HCT116 (cell line): Measurements from ENCODE around the gene OR8D4. TPM values are rescaled to one million over a fixed set of nuclear protein-coding genes. Genes with fewer than 3 reads are reported as not detected.

Experiments used
- ATAC-seq: fragments of 200-7000 bp; cut with Tn5 transposase; 2 replicates; pipeline ENCODE4 v1.9.1; 2020; ENCODE audit warnings: mild to moderate bottlenecking, moderate library complexity
- BruUV-seq: library from RNA; stranded (reverse); fragments of 400-500 nt; replicated peaks from 2 replicates; lab custom pipeline; 2021; lab: Mats Ljungman, UMichigan
- CTCF ChIA-PET: fragments of 300-600 bp; sonication (Branson Sonifier 250); formaldehyde crosslinking; loops from one replicate; lab custom pipeline; 2021; ENCODE audit warnings: antibody characterized with exemption; lab: Charles Lee
- POLR2A ChIA-PET: fragments of 300-600, 350-600 bp; sonication (Branson Sonifier 250); formaldehyde crosslinking; loops from one replicate; lab custom pipeline; 2021; ENCODE audit warnings: antibody characterized with exemption; lab: Charles Lee
- RAD21 ChIA-PET, 2 experiments: fragments of 300-600 bp; sonication (Branson Sonifier 250); formaldehyde crosslinking; loops; one replicate each; lab custom pipeline; 2023; ENCODE audit warnings: low total read pairs in 2 of 2; ENCODE audit not compliant: uncharacterized antibody in 2 of 2, unreplicated experiment in 2 of 2, low non-redundant PET in 1 of 2; lab: Charles Lee
- DNase-seq: peaks from one replicate; pipeline ENCODE4 v3.0.0-alpha.2; 2010; ENCODE audit warnings: low read depth, low spot score
- H2AFZ ChIP-seq: fragments of 200-600 bp; shearing (Covaris generic), sonication (generic); 2 replicates; pipeline ENCODE4 v1.6.1; 2017; ENCODE audit warnings: low read depth, mixed run types, mixed read lengths, antibody characterized with exemption, low read length; ENCODE audit not compliant: poor library complexity, severe bottlenecking
- H3K27ac ChIP-seq: 2 replicates; pipeline ENCODE4 v1.5.1; 2012; ENCODE audit warnings: low read depth, low read length
- H3K27me3 ChIP-seq: fragments of 200-600 bp; sonication (generic); 2 replicates; pipeline ENCODE4 v1.6.1; 2016; ENCODE audit warnings: mixed run types, low read length, mixed read lengths; ENCODE audit not compliant: insufficient read depth
- H3K36me3 ChIP-seq, 2 experiments: fragments of 200-500 bp in 1 of 2; fragments of 200-600 bp in 1 of 2; sonication (Bioruptor generic) in 1 of 2; sonication (generic) in 1 of 2; 2 replicates each; pipeline versions ENCODE4 v1.5.1 to v1.6.1; 2014 to 2016; ENCODE audit warnings: low read length in 2 of 2, inconsistent platforms in 1 of 2, mixed read lengths in 1 of 2, mixed run types in 1 of 2; ENCODE audit not compliant: insufficient read depth in 2 of 2, control insufficient read depth in 1 of 2
- H3K4me1 ChIP-seq, 2 experiments: fragments of 200-600 bp in 1 of 2; sonication (generic) in 1 of 2; 2 replicates each; pipeline versions ENCODE4 v1.5.1 to v1.6.1; 2012 to 2017; ENCODE audit warnings: low read length in 2 of 2, inconsistent platforms in 1 of 2, mild to moderate bottlenecking in 1 of 2, mixed read lengths in 1 of 2, mixed run types in 1 of 2, moderate library complexity in 1 of 2; ENCODE audit not compliant: insufficient read depth in 2 of 2, control insufficient read depth in 1 of 2
- H3K4me2 ChIP-seq: fragments of 200-600 bp; sonication (generic); 2 replicates; pipeline ENCODE4 v1.6.1; 2017; ENCODE audit warnings: mixed run types, low read length, mixed read lengths
- H3K4me3 ChIP-seq, 2 experiments: fragments of 200-600 bp in 1 of 2; sonication (generic) in 1 of 2; replicated peaks in 1 of 2; 2 replicates each; pipeline ENCODE4 v1.5.1; 2011 to 2016; ENCODE audit warnings: low read length in 2 of 2, control low read depth in 1 of 2, low read depth in 1 of 2, mild to moderate bottlenecking in 1 of 2, mixed read lengths in 1 of 2, mixed run types in 1 of 2
- H3K79me2 ChIP-seq: fragments of 200-600 bp; sonication (generic); 2 replicates; pipeline ENCODE4 v1.6.1; 2017; ENCODE audit warnings: mild to moderate bottlenecking, mixed run types, low read length, moderate library complexity, mixed read lengths; ENCODE audit not compliant: insufficient read depth
- H3K9ac ChIP-seq: fragments of 200-600 bp; sonication (generic); 2 replicates; pipeline ENCODE4 v1.6.1; 2016; ENCODE audit warnings: low read length, mixed read lengths
- H3K9me2 ChIP-seq: fragments of 200-600 bp; sonication (generic), shearing (Covaris generic); 2 replicates; pipeline ENCODE4 v1.6.1; 2017; ENCODE audit warnings: mixed run types, mild to moderate bottlenecking, moderate library complexity; ENCODE audit not compliant: insufficient read depth
- H3K9me3 ChIP-seq, 2 experiments: fragments of 200-500 bp in 1 of 2; fragments of 200-600 bp in 1 of 2; sonication (Bioruptor generic) in 1 of 2; sonication (generic) in 1 of 2; 2 replicates each; pipeline ENCODE4 v1.6.1; 2014 to 2017; ENCODE audit warnings: low read length in 2 of 2, mixed read lengths in 2 of 2, inconsistent platforms in 1 of 2, low read depth in 1 of 2, mild to moderate bottlenecking in 1 of 2, mixed run types in 1 of 2, moderate library complexity in 1 of 2; ENCODE audit not compliant: control insufficient read depth in 1 of 2, insufficient read depth in 1 of 2
- H4K20me1 ChIP-seq: fragments of 200-600 bp; sonication (generic), shearing (Covaris generic); 2 replicates; pipeline ENCODE4 v1.6.1; 2017; ENCODE audit warnings: mixed run types, mild to moderate bottlenecking, moderate library complexity; ENCODE audit not compliant: insufficient read depth
- CEBPB ChIP-seq: IDR thresholded peaks from 2 replicates; pipeline ENCODE4 v1.6.1; 2012; ENCODE audit warnings: low read depth
- EGR1 ChIP-seq: IDR thresholded peaks from 2 replicates; pipeline ENCODE4 v1.6.1; 2012; ENCODE audit warnings: low read depth
- EZH2 ChIP-seq: fragments of 200-600 bp; sonication (generic); IDR thresholded peaks from 2 replicates; pipeline ENCODE4 v1.6.1; 2017; ENCODE audit warnings: antibody characterized with exemption, mixed run types
- EZH2phosphoT487 ChIP-seq: fragments of 200-600 bp; IDR thresholded peaks from 2 replicates; pipeline ENCODE4 v1.6.1; 2018; ENCODE audit warnings: antibody characterized with exemption, borderline replicate concordance
- FOSL1 ChIP-seq: IDR thresholded peaks from 2 replicates; pipeline ENCODE4 v1.6.1; 2012; ENCODE audit warnings: low read depth
- JUND ChIP-seq: IDR thresholded peaks from 2 replicates; pipeline ENCODE4 v1.6.1; 2012
- POLR2A ChIP-seq: IDR thresholded peaks from 2 replicates; pipeline ENCODE4 v1.7.0; 2011; ENCODE audit warnings: borderline replicate concordance; ENCODE audit not compliant: insufficient read depth, insufficient read length; ENCODE audit errors: extremely low read depth
- RAD21 ChIP-seq: IDR thresholded peaks from 2 replicates; pipeline ENCODE4 v1.6.1; 2012; ENCODE audit warnings: low read depth, mild to moderate bottlenecking
- SIN3A ChIP-seq: IDR thresholded peaks from 2 replicates; pipeline ENCODE4 v1.6.1; 2012; ENCODE audit warnings: low read depth
- SP1 ChIP-seq: IDR thresholded peaks from 2 replicates; pipeline ENCODE4 v1.6.1; 2012; ENCODE audit warnings: low read depth
- TCF7L2 ChIP-seq: IDR thresholded peaks from 2 replicates; pipeline ENCODE4 v1.7.0; 2011; ENCODE audit warnings: borderline replicate concordance, inconsistent platforms; ENCODE audit not compliant: insufficient read depth, insufficient read length; ENCODE audit errors: extremely low read depth
- YY1 ChIP-seq: IDR thresholded peaks from 2 replicates; pipeline ENCODE4 v1.6.1; 2011; ENCODE audit warnings: low read length, low read depth, moderate library complexity, mild to moderate bottlenecking; ENCODE audit not compliant: insufficient replicate concordance; ENCODE audit errors: extremely low read depth
- ZFX ChIP-seq: fragments of 450-650 bp; IDR thresholded peaks from 2 replicates; pipeline ENCODE4 v1.6.1; 2017
- ZNF274 ChIP-seq: fragments of 200-500 bp; sonication (Bioruptor generic); IDR thresholded peaks from 2 replicates; pipeline ENCODE4 v1.6.1; 2014; ENCODE audit warnings: mild to moderate bottlenecking, low read depth, low read length, inconsistent platforms
- intact Hi-C: fragments of 100-400 bp; cut with micrococcal nuclease; formaldehyde crosslinking; loops from 2 replicates; pipeline ENCODE4 v1.10.0; 2022
- total RNA-seq: library from RNA; stranded (reverse); gene quantifications from one replicate; pipeline ENCODE4 v1.2.1, GENCODE V29; 2021; ENCODE audit not compliant: unreplicated experiment
- TF ChIP-seq, protein P1 (sequence below): IDR thresholded peaks from 2 replicates; pipeline ENCODE4 v1.6.1; 2012; ENCODE audit warnings: low read depth
- TF ChIP-seq, protein P2 (sequence below): IDR thresholded peaks from 2 replicates; pipeline ENCODE4 v1.6.1; 2012
- TF ChIP-seq, protein P3 (sequence below): IDR thresholded peaks from 2 replicates; pipeline ENCODE4 v1.6.1; 2011; ENCODE audit warnings: mild to moderate bottlenecking, low read length, moderate library complexity; ENCODE audit not compliant: insufficient replicate concordance; ENCODE audit errors: extremely low read depth

OR8D4 gene
- total RNA-seq, 1 experiment from 2014 or later, result not detected

DNA sequence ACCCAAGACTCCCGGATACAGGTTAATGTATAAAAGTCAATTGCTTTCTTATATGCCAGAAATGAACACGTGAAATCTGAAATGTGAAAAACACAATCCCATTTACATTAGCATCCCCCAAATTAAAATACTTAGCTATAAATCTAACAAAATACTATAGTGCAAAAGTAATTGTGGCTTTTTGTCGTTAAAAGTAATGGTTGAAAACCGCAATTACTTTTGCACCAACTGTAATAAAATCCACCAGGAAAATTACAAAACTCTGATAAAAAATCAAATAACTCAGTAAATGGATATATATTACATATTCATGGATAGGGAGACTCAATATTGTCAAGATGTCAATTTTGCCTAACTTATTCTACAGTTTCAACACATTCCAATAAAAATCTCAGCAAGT is 21.1 kb upstream of the OR8D4 start:
- TF ChIP-seq SIN3A (no peak), EZH2 (no peak), POLR2A (no peak), ZNF274 (no peak), ZFX (no peak), FOSL1 (no peak), EGR1 (no peak), JUND (no peak), YY1 (no peak), RAD21 (no peak), TCF7L2 (no peak), CEBPB (no peak), SP1 (no peak), EZH2phosphoT487 (no peak)
- TF ChIP-seq, protein P1, sequence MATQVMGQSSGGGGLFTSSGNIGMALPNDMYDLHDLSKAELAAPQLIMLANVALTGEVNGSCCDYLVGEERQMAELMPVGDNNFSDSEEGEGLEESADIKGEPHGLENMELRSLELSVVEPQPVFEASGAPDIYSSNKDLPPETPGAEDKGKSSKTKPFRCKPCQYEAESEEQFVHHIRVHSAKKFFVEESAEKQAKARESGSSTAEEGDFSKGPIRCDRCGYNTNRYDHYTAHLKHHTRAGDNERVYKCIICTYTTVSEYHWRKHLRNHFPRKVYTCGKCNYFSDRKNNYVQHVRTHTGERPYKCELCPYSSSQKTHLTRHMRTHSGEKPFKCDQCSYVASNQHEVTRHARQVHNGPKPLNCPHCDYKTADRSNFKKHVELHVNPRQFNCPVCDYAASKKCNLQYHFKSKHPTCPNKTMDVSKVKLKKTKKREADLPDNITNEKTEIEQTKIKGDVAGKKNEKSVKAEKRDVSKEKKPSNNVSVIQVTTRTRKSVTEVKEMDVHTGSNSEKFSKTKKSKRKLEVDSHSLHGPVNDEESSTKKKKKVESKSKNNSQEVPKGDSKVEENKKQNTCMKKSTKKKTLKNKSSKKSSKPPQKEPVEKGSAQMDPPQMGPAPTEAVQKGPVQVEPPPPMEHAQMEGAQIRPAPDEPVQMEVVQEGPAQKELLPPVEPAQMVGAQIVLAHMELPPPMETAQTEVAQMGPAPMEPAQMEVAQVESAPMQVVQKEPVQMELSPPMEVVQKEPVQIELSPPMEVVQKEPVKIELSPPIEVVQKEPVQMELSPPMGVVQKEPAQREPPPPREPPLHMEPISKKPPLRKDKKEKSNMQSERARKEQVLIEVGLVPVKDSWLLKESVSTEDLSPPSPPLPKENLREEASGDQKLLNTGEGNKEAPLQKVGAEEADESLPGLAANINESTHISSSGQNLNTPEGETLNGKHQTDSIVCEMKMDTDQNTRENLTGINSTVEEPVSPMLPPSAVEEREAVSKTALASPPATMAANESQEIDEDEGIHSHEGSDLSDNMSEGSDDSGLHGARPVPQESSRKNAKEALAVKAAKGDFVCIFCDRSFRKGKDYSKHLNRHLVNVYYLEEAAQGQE, result no peak
- TF ChIP-seq, protein P2, sequence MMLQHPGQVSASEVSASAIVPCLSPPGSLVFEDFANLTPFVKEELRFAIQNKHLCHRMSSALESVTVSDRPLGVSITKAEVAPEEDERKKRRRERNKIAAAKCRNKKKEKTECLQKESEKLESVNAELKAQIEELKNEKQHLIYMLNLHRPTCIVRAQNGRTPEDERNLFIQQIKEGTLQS, result no peak
- TF ChIP-seq, protein P3, sequence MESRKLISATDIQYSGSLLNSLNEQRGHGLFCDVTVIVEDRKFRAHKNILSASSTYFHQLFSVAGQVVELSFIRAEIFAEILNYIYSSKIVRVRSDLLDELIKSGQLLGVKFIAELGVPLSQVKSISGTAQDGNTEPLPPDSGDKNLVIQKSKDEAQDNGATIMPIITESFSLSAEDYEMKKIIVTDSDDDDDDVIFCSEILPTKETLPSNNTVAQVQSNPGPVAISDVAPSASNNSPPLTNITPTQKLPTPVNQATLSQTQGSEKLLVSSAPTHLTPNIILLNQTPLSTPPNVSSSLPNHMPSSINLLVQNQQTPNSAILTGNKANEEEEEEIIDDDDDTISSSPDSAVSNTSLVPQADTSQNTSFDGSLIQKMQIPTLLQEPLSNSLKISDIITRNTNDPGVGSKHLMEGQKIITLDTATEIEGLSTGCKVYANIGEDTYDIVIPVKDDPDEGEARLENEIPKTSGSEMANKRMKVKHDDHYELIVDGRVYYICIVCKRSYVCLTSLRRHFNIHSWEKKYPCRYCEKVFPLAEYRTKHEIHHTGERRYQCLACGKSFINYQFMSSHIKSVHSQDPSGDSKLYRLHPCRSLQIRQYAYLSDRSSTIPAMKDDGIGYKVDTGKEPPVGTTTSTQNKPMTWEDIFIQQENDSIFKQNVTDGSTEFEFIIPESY, result no peak
- no peaks in the 10 kb centered on the region for H3K79me2 ChIP-seq
- H3K4me1 ChIP-seq, result no peaks in the 10 kb centered on the region
- no peak overlapping the region for H3K4me3 ChIP-seq
- no peak overlapping the region for H3K4me2 ChIP-seq
- no peak overlapping the region for H2AFZ ChIP-seq
- RAD21 ChIA-PET, result no interaction called here
- H3K36me3 ChIP-seq, result no peaks in the 10 kb centered on the region
- intact Hi-C loops, result loop anchor here (5.0 kb wide), 1 partner anchor 41 kb away; no protein-coding TSS in a partner anchor
- H3K9ac ChIP-seq, result no peak overlapping the region
- no TSS peak for BruUV-seq
- POLR2A ChIA-PET, result no interaction called here
- no peaks in the 10 kb centered on the region for H4K20me1 ChIP-seq
- CTCF ChIA-PET, result no interaction called here
- no peak for ATAC-seq
- no peak for DNase-seq
- H3K9me3 ChIP-seq, result no peaks in the 10 kb centered on the region
- no peak overlapping the region for H3K27ac ChIP-seq
- H3K27me3 ChIP-seq, result peaks cover 21% of the 10 kb centered on the region
- no peaks in the 10 kb centered on the region for H3K9me2 ChIP-seq
